ENCODE measurements around the gene TMEM145.

DNA sequence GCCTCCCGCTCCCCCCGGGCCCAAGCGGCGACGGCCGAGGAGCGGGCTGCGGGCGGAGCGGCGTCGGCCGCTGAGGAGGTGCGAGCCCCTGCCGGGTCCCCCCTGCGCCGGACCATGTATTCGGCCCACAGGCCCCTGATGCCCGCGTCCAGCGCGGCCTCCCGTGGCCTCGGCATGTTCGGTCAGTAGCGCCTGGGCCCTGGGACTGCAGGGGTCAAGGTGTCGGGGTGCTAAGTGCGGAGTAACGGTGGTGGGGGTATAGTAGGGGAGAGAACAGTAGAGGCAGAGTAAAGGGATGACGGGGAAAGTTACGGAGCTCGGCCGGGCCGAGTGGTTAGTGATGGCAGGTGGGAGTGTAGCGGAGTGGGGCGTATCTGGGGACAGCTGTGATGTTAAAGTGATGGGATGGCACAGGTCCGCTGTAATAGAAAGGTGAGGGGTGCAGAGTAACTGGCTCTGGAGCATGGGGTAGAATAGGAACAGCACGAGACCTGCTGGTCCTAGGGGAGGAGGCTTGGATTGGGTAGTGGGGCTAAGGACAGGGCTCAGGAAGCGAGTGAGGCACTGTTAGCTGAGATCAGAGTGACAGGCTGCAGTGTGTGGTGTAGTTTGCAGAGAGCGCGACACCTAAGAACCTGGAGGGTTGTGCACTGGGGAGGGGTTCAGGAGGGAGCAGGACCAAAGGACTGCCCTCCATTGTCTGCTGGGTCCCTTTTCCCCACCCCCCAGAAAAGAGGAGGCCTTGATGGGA lies 28.3 kb upstream of the TMEM145 start:
- TF ChIP-seq, protein P1, sequence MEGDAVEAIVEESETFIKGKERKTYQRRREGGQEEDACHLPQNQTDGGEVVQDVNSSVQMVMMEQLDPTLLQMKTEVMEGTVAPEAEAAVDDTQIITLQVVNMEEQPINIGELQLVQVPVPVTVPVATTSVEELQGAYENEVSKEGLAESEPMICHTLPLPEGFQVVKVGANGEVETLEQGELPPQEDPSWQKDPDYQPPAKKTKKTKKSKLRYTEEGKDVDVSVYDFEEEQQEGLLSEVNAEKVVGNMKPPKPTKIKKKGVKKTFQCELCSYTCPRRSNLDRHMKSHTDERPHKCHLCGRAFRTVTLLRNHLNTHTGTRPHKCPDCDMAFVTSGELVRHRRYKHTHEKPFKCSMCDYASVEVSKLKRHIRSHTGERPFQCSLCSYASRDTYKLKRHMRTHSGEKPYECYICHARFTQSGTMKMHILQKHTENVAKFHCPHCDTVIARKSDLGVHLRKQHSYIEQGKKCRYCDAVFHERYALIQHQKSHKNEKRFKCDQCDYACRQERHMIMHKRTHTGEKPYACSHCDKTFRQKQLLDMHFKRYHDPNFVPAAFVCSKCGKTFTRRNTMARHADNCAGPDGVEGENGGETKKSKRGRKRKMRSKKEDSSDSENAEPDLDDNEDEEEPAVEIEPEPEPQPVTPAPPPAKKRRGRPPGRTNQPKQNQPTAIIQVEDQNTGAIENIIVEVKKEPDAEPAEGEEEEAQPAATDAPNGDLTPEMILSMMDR (IDR thresholded peaks at IDR 0.05), result no peak
- TF ChIP-seq, protein P2, sequence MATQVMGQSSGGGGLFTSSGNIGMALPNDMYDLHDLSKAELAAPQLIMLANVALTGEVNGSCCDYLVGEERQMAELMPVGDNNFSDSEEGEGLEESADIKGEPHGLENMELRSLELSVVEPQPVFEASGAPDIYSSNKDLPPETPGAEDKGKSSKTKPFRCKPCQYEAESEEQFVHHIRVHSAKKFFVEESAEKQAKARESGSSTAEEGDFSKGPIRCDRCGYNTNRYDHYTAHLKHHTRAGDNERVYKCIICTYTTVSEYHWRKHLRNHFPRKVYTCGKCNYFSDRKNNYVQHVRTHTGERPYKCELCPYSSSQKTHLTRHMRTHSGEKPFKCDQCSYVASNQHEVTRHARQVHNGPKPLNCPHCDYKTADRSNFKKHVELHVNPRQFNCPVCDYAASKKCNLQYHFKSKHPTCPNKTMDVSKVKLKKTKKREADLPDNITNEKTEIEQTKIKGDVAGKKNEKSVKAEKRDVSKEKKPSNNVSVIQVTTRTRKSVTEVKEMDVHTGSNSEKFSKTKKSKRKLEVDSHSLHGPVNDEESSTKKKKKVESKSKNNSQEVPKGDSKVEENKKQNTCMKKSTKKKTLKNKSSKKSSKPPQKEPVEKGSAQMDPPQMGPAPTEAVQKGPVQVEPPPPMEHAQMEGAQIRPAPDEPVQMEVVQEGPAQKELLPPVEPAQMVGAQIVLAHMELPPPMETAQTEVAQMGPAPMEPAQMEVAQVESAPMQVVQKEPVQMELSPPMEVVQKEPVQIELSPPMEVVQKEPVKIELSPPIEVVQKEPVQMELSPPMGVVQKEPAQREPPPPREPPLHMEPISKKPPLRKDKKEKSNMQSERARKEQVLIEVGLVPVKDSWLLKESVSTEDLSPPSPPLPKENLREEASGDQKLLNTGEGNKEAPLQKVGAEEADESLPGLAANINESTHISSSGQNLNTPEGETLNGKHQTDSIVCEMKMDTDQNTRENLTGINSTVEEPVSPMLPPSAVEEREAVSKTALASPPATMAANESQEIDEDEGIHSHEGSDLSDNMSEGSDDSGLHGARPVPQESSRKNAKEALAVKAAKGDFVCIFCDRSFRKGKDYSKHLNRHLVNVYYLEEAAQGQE (IDR thresholded peaks at IDR 0.05; ENCODE audit: insufficient read depth in 1 of 2, low read depth in 2 of 2, low read length in 1 of 2), result no peak
- TF ChIP-seq POLR2AphosphoS5 (IDR thresholded peaks at IDR 0.05; ENCODE audit: low read depth, low read length) (no peak), SIN3A (IDR thresholded peaks at IDR 0.05; ENCODE audit: borderline replicate concordance, insufficient read depth, low read depth, low read length) (no peak)

Measured in Panc1 (cell line).